Measurements from ENCODE around the gene CASP5.
"Not testable (repeated sequence)": the region's sequence is repeated elsewhere in the genome, so short reads cannot be mapped to it uniquely, and the experiment has no call there.

Gene CASP5

DNA sequence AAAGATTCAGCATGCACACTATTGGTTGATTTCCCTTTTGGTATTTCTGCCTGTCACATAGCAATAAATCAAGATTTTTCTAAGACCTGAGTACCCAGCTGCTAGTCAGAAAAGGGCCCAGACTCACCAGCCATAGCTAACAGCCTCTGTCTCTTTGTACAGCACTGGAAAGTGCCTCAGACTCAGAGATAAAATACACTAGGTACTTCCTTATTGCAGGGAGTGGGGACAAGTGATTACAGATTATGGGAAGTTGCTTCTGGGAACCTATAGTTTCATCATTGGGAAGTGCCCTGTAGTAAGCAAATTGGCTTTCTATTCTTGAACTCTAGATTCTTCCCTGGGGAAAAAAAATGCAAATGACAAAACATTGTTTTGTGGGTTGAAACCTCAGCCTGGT, at the start of gene CASP5:
CASP5 (minus strand) TSS at position 166 of the 400 bp plus-strand sequence; CDS start at position 134, 32 bp downstream.
- no peak within 1 kb of the TSS for H3K4me3 ChIP-seq (ENCODE audit: low read depth, low read length)
- TF ChIP-seq, protein P1, sequence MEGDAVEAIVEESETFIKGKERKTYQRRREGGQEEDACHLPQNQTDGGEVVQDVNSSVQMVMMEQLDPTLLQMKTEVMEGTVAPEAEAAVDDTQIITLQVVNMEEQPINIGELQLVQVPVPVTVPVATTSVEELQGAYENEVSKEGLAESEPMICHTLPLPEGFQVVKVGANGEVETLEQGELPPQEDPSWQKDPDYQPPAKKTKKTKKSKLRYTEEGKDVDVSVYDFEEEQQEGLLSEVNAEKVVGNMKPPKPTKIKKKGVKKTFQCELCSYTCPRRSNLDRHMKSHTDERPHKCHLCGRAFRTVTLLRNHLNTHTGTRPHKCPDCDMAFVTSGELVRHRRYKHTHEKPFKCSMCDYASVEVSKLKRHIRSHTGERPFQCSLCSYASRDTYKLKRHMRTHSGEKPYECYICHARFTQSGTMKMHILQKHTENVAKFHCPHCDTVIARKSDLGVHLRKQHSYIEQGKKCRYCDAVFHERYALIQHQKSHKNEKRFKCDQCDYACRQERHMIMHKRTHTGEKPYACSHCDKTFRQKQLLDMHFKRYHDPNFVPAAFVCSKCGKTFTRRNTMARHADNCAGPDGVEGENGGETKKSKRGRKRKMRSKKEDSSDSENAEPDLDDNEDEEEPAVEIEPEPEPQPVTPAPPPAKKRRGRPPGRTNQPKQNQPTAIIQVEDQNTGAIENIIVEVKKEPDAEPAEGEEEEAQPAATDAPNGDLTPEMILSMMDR (IDR thresholded peaks at IDR 0.05; ENCODE audit: low read depth, low read length) = no peak

DNA sequence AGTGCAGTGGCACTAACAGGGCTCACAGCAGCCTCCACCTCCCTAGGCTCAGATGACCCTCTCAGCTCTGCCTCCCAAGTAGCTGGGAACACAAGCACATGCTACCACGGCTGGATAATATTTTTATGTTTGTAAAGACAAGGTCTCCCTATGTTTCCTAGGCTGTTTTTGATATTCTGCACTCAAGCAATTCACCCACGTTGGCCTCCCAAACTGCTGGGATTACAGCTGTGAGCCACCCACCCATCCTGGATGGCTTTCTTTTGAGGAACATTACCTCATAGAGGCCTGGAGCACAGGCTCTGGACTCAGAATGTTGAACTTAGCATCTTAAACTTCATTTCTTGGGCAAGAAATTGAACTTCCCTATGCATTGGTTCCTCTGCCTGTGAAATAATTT, 49.1 kb upstream of the CASP5 start:
- not testable (repeated sequence) for H3K4me3 ChIP-seq (ENCODE audit: low read depth, low read length)

DNA sequence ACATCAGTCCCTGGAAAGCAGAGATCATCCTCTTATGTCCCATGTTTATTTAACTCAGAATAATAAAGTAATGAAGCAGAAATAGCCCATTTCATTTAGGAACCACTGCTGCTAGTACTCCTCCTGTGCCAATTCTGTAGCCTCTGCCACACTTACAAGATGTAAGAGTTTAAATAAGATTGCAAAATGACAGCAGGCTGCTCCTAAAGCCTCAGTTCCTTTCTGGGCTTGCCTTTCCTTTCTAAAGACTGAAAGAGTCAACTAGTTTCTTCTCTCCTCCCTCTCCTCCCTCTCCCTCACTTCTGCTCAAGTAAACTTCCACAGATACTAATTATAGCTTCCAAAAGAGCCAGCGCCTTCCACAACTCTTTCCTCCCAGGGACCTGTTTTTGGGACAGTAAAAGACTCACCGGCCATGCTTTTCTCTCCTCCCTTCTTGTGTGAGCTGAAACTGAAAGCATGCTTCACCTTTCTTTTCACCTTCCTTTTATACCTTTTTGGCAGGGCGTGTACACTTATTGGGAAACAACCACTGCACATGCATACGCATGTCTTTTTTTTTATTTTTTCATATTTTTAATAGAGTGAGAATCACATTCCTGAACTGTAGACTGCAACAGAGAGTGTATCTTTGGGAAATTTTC, 48.2 kb upstream of the CASP5 start:
- TF ChIP-seq, protein P1 (IDR thresholded peaks at IDR 0.05; ENCODE audit: low read depth, low read length) = no peak
- no peak overlapping the region for H3K4me3 ChIP-seq (ENCODE audit: low read depth, low read length)

DNA sequence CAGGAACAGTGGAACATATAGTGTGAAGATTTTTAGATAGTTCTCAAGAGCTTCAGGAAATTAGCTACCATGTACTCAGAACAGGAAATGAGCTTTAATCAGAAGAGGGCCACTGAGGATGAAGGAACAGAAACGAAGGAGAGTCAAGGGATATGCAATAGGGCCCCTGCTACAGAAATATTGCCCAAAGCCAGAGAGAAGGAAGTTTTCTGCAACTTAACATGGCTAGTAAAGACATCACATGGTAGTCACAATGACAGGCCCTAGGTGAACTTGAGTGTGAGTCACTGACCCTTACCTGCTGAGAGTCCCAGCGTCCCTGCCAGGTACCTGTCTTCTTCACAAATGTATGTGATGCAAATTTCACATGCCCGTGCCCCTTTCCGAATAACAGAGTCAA, 47.3 kb upstream of the CASP5 start:
- TF ChIP-seq, protein P1 (IDR thresholded peaks at IDR 0.05; ENCODE audit: low read depth, low read length) = no peak
- H3K4me3 ChIP-seq (ENCODE audit: low read depth, low read length) = no peak overlapping the region

DNA sequence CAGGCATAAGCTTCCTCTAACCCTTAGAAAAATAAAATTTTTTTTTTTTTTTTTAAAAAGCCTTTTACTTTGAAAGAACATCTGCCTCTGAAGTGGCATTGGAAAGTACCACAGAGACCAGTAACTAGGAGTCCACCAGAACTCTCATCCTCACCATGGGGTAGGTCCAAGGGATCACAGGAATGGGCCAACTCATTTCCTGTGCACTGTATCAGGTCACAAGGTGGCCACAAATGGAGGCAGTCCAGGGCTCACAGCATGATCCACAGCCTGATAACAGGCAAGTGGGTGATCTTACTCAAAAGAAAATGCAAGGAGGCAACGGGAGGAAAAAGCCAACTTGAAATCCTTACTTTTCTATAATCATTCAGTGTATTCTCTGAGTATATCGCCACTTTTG, 46.8 kb upstream of the CASP5 start:
- not testable (repeated sequence) for H3K4me3 ChIP-seq (ENCODE audit: low read depth, low read length)

DNA sequence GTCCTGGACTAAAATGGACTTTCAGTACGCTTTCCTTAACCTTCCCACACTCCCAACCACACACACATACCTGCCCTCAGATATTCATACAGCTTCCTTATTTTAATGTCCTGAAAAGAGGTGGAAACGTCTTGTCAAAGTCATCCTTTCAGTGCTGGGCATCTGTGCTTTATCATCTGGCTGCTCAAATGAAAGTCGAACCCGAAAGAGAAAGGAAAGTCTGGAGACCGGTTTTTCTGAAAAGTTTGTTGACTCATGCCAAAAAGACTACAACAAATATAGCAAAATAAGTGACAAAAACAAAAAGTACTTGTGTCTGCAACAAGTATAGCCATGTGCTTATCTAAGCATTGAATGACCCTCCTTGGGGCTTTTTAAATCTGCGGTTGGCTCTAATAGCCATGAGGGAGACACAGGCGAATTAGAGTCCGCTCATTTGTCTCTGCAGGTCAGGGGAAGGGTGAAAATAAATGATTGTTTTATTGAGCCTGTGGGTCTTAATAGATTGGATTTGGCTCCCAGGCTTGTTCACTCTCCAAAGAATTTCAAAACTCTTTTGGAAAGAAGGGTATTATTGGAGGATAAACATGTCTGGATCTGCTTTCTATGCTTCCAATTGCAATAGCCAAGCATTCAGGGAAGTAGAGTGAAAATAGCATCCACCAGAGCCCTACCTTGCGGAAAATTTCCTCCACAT, 40.4 kb upstream of the CASP5 start:
- H3K4me3 ChIP-seq (ENCODE audit: low read depth, low read length) = not testable (repeated sequence)

DNA sequence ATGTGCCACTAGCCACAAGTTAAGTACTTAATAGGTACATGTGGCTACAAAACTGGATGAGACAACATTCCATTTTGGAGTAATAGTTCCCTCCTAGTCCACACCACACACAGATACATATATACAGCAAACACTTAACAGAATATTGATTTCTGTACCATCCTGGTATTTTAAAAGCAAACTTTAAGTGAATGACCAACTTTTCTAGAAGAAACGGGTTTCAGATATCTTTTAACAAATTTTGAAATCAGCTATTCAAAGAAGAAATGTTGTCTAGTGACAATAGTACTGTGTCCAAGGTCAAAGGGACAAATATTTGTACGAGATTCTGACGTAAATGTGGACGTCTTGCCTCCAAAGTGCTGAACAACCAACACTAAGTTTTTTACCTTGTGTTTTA, 34.5 kb upstream of the CASP5 start:
- TF ChIP-seq, protein P1 (IDR thresholded peaks at IDR 0.05; ENCODE audit: low read depth, low read length) = no peak
- no peak overlapping the region for H3K4me3 ChIP-seq (ENCODE audit: low read depth, low read length)

DNA sequence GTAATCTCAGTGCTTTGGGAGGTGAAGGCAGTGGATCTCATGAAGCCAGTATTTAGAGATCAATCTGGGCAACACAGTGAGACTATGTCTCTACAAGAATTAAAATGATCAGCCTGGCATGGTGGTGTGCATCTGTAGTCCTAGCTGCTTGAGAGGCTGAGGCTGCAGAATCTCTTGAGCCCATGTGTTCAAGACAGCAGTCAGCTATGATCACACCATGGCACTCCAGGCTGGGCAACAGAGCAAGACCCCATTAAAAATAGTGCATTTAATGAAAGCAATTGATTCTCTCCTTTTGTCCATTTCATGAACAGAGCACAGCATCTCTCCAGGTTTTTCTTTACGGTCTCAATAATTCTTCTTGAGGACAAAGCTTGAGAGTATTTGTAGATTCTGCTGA, 33.5 kb upstream of the CASP5 start:
- TF ChIP-seq, protein P1 (IDR thresholded peaks at IDR 0.05; ENCODE audit: low read depth, low read length) = no peak
- no peak overlapping the region for H3K4me3 ChIP-seq (ENCODE audit: low read depth, low read length)
